G401.6 (cell line): ENCODE results near the gene BRMS1.
"Not testable (repeated sequence)": the region's sequence is repeated elsewhere in the genome, so short reads cannot be mapped to it uniquely, and the experiment has no call there.

Experiments
- FAIRE-seq: peaks from 2 replicates; lab custom pipeline; 2012; peaks lifted over from hg19 to GRCh38; lab: Jason Lieb, UNC

BRMS1 gene

DNA sequence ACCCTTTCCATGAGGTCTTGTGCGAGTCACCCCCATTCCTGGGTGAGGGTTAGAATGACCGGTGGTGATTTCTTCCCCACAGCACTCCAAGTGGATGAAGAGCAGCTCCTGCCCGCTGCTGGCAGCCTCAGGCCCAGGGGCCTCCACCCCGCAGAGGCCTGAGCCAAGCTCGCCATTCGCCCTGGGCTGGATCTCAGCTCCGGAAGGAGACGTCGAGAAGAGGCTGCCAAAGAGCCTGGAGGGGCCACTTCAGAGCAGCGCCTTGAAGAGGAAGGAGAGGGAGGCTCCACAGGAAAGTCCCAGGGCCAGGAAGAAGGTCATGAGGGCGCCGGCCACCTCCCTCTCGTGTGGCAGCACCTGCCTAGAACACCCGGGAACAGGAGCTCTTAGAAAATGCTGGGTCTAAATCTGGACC, 18.3 kb upstream of the BRMS1 start:
- no peak for FAIRE-seq

DNA sequence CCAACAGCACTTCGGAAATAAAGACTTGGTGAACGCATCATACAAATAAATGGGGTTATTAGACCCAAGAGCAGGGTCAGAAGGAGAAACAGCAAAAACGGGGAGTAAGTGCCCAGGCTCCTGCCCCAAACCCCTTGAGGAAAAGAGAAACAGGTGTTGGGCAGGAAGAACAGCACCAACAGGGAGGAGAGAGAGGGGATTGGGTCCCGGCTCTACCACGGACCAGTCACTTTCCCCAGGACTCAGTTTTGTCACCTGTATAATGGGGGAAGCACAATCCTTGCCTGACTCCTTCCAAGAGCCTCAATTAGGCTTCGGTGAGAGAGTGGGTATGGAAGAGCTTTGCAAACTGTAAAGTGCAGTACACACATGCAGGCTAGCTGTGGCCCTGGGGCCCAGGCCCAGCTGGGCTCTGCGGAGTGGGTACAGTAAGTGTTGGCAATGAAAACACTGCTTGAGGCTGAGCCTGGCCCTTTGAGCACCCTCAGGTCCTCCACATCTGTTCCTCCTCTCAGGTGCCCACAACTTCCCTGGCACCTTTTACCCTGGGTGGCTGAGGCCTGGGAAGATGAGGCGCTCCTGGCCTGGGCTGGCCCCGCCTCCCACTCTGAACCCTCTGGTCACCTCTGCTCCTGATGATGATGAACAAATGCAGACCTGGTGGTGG, 17.7 kb upstream of the BRMS1 start:
- no peak for FAIRE-seq

DNA sequence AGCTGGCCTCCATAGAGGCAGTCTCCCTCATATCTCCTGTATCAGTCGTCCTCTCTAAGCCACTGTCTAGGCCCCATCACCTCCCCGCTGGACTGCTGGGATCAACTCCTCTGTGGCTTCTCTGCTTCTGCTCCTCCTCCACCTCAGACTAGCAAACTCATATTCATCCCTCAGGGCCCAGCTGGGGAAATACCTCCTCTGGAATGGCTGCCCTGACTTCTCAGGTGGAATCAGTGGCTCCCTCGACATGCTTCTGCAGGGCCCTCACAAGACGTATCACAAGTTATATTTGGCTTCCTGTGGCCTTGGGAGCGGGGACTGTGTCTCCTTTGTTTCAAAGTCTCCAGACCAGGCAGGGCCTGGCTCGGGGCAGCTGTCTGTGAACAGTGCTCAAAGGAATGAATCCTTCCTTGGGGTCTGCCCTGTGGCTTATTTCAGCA, 16.6 kb upstream of the BRMS1 start:
- no peak for FAIRE-seq

DNA sequence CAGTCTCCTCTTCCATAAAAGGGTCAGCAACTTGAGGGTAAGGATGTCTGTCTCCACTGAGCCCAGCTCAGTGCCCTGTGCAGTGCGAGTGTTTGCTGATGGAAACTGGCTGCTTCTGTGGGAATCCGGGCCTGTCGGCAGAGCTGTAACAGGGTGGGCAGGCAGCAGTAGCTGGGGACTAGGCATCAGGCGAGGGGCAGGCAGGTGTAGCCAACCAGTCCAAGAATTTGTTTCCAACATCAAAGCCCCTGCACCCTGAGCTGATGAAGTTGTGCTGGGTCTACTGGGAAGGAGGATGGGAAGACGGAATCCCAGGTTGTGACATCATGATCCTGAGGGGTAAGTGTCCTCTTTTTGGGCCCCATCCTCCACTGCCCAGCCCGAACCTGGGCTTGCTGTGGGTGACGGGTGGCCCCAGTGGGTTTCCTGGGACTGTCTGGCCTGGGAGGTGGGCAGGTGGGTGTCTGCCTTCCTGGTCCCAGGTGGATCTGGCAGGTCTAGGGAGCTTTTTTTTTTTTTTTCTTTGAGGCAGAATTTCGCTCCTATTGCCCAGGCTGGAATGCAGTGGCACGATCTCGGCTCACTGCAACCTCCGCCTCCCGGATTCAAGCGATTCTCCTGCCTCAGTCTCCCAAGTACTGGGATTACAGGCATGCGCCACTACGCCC, 15.6 kb upstream of the BRMS1 start:
- no peak for FAIRE-seq

DNA sequence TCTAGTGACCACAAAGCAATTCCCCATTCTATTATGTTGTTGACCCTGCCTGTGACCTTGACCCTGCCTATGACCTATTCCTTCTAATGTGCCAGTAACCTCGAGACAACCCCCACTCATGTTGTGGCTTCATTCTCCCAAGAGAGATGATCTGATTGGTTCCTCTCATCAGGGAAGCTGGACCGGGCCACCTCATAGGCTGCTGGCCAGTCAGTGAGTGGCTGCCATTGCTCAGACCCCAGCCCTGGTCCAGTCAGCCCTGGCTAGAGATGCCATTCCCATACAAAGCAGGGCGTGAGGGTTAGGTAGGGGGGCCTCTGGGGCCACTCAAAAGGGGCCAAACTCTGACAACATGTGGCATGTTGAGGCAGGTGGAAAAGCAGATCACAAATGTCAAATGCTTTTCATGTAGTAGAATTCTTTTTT, 14.8 kb upstream of the BRMS1 start:
- no peak for FAIRE-seq

DNA sequence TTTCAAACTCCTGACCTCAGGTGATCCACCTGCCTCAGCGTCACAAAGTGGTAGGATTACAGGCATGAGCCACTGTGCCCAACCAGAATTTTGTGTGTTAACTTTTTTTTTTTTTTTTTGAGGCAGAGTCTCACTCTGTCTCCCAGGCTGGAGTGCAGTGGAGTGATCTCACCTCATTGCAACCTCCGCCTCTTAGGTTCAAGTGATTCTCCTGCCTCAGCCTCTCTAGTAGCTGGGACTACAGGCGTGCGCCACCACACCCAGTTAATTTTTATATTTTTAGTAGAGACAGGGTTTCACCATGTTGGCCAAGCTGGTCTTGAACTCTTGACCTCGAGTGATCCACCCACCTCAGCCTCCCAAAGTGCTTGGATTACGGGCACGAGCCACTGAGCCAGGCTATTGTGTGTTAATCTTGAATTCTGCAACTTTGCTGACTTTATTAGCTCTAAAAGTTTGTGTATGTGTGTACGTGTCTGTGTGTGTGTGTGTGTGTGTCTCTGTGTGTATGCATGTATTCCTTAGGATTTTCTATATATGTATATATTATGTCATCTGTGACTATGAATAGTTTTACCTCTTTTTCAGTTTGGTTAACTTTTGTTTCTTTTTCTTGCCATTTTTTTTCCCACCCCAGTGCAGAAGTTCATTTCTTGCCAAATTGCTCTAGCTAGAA, 5.8 kb upstream of the BRMS1 start:
- FAIRE-seq, result not testable (repeated sequence)

DNA sequence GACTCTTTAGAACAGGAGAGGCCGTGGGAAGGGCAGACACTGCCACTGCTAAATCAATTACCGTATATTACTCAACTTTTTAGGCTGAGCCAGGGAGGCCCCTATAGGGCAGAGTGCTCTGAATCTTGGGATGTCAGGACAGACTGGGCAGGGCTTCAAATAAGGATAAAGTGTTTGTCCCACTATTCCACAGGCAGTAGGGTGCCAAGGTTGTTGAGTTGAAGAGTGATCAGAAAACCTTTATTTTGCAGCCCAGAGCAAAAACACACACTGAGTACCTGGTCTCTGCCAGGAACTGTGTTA, 4.1 kb upstream of the BRMS1 start:
- no peak for FAIRE-seq

DNA sequence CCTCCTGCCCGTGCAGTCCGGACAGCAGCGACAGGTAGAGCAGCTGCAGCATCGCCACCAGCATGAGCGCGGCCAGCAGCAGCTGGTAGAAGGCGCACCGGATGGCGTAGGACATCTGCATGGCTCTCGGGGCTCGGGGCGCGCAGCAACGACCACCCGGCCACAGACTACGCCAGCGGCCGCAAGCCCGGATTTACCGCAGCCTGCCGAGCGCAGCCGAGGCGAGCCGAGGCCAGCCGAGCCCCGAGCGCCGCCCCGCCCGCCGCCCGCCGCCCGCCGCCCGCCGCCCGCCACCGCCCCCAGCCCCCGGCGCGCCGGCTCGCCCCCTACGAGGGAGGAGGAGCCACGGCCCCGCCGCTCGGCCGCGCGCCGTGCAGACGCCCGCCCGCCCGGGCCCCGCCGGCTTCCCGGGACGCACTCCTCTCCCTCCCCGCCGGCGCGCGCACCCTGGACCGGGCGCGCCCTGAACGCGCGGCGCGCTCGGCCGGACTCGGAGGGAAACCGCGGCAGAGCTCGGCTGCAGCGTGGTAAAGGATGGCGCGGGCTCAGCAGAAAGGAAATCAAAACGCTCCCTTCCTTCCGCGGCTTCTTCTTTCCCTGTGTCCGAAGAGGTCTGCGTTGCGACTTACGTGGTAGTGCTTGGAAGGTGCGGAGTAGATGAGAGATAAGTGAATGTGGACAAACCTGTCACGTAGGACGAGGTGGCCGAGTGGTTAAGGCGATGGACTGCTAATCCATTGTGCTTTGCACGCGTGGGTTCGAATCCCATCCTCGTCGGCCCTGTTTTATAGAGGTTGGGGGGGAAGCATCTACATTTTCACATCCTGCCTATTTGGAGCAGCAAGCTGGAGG, 2.7 kb upstream of the BRMS1 start, which contains the start of gene B4GAT1:
Gene B4GAT1 (minus strand): TSS at position 205 of the 852 bp plus-strand sequence. CDS start 84 bp downstream, at position 121.
- no peak for FAIRE-seq

DNA sequence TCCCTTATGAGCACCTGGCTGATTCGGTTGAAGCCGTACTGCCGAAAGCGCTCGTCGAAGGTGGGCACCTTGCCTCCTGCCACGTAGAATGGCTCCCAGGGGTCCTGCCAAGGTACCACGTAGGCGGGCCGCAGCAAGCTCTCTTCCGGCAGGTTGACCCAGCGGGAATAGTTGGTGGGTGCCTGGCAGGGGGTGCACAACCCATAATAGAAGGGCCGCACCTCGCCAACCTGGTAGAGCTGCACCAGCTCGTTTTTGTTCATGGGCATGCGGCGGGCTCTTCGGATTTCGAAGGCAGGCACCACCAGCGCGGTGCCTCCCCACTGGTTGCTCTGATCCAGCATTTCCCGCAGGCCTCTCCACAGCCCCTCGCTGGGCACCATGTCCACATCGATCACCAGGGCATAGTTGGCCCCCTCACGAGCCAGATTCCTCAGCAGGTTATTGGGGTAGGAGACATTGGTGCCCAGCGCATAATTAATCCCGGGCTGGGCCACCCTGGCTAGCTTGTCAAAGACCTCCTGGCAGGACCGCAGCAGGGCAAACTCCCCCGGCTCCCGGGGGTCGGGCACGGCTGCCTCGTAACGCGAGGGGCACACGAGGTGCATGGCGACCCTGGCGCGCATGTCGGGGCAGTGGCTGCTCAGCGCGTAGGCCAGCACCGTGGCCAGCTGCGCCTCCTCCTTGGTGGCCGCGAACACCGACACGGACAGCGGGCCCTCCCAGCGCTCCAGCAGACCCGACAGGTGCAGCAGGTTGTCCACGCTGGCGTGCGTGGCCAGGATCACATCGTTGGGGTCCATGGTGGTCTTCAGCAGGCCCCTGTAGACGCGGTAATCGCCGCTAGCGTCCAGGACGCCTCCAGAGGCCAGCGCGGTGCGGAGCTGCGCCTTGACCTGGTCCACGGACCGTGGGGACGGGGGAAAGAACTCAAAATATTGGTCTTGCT, 1.8 kb upstream of the BRMS1 start:
- no peak for FAIRE-seq

DNA sequence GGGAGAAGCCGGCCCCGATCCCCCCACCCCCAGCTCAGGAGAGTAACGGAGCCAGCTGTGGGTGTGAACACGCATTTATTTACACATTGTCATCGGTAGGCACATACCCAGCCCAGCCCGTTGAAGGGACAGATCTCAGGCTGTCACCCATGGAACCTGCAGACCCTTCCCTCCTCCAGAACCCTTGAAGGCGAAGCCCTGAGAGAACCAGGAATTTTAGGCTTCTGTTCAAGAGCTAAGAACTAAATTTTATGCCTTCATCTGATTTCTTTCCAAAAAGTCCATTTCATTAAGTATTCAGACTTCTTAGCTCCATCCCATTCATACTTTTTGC, 379 bp upstream of the BRMS1 start:
- FAIRE-seq, result no peak

DNA sequence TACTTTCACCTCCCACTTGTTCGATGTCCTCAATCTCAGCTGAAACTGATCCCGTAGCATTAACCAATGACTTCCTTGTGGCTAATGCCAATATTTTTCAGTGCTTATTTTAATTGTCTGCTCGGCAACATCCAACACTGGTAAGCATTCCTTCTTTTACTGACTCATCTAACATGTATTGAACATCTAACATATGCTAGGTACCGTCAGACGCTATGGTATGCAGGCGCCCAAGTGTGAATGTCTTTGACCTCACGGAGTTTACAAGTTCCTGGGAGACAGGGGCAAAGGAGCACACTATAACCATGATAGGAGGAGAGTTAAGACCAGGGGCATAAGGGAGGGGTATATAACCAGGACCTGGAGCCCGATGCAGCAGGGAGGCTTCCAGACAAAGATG, 1.7 kb downstream of the BRMS1 start:
- FAIRE-seq, result no peak

DNA sequence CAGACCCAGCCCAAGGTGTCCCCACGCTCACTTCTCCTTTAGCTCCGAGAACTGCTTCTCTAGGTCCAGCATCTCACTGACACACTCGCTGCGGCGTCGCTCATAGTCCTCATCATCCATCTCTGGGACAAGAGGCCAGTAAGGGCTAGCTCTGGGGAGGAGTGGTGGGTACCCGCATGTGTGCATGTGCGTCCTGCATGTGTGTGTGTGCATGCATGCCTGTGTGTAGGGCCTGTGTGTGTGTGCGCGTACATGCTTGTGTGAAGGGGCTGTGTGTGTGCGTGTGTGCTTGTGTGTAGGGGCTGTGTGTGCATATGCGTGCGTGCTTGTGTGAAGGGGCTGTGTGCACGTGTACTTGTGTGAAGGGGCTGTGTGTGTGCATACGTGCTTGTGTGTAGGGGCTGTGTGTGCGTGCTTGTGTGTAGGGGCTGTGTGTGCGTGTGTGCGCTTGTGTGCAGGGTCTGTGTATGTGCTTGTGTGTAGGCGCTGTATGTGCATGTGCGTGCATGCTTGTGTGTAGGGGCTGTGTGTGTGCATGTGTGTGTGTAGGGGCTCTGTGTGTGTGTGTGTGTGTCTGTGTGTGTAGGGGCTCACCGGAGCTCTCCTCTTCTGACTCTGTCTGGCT, 3.3 kb downstream of the BRMS1 start:
- FAIRE-seq, result no peak

DNA sequence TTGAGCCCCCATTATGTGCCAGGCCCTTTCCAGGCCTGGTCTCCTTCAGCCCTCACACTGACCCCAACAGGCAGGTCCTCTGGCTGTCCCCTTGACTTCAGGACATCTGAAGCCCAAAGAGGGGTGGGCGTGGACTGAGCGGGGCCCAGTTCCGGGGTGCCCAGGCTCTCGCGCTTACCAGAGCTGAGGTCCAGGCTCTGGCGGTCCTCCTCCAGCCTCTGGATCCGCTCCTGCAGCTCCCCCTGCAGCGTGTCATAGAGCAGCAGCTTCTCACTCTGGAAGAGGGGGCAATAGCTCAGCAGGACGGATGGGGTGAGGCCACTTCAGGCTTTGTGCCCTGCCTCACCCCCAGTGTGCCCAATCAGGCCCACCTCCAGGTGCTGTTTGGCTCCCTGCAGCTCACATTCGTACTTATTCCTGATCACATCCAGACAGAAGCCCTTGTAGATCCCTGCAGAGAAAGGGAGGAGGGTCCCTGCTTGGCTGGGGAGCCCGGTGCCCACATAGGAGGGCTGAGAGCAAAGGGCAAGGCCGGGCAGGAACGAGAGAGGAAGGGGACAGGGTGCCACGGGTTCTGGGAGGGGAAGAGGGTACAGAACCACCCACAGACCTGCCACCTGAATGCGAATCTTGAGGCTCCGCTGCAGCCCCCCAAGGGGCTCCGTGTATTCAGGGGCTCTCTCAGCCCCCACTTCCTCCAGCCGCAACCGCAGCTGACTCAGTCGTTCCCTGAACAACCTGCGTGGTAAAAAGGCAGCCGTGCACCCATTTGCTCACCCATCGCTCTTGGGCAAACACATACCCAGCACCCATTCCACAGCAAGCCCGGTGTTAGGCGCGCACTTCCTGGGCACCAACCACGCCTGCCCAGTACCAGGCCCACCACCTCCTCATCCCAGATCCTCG, 4.1 kb downstream of the BRMS1 start:
- FAIRE-seq, result no peak

DNA sequence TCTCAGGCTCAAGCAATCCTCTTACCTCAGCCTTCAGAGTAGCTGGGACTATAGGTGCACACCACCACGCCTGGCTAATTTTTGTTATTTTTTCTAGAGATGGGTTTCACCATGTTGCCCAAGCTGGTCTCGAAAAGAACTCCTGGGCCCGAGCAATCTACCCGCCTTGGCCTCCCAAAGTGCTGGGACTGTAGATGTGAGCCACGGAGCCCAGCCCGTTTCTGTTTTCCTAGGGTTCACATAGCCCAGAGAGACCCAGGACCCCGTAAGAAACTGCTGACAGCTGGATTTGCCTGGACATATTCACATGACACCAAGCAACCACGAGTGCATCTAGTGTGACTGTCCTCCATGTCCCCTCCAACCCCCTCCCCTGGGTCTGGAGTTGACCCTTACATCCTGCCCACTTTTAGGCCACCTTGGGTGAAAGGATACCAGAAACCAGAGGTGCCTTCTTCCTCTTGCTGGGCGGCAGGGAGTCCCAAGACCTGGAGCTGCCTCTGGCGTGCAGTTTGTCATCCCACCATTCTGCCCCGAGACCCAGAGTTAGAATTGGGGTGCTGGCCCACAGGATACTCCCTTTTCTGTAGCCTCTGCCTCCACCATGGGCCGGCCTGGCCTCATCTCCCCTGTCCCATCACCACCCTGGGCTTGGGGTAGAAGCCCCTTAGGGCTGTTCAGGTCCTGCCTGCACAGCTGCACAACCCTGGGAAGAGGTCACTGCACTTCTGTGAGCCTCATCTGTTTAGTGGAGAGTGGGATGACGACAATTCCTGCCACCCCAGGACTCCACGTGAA, 5.0 kb downstream of the BRMS1 start:
- no peak for FAIRE-seq

DNA sequence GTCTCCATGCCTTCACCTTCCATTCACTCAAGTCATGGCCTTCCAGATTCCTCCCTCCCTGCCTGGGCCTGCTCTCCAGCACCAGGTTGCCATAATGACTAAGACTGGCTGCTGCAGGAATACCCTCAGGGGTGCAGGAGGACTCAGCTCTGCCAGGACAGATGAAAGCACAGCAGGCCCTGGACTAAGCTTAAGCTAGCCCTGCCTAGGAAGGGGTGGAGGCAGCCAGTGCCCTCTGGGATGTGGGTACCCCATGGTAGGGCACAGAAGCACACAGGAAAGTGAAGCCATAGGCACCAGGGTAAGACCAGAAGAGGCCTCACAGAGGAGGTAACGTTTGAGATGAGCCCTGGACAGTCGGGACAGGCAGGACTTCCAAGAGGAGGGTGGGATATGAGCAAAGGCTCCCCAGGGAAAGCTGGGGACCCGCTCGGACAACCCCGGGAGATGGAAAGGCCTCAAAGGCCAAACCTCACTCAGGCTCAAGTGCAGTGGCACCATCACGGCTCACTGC, 5.7 kb downstream of the BRMS1 start:
- no peak for FAIRE-seq

DNA sequence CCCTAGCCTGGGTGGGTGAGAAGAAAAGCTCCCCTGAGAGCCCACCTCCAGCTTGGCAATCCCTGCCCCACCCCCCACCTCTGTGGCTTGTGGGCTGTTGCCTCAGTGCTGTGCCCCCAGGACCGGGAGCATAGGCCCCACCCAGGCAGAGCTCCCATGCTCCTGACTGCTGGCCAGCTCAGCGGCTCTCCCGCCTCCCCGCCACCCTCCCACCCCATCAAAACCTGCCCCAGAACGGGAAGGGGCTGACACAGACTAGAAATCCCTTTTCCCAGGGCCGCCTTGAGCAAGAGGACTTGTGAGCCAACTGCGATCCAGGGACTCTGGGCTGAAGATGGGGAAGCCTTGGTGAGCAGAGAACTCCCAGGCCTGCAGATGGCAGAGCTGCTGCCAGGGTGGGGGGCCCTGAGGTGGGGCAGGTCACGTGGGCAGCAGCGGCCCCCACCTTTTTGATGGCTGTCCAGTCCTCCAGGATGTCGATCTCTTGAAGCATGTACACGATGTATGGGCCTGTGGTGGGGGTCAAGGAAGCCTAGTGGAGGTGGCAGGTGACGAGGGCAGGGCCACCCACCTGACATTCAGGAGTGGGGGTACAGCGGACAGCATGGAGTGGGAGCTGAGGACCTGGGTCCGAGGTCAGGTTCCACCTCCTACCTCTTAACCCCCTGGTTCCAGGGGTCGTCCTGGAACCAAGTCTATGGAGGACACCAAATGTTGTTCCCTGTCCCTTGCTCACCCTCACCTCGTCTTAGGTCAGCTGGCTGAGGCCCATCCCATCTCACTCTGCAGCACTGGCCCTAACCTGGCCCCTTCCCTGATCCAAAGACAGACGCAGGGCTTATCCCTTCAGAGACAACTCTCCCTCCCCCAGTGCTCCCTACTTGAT, 6.4 kb downstream of the BRMS1 start:
- no peak for FAIRE-seq

DNA sequence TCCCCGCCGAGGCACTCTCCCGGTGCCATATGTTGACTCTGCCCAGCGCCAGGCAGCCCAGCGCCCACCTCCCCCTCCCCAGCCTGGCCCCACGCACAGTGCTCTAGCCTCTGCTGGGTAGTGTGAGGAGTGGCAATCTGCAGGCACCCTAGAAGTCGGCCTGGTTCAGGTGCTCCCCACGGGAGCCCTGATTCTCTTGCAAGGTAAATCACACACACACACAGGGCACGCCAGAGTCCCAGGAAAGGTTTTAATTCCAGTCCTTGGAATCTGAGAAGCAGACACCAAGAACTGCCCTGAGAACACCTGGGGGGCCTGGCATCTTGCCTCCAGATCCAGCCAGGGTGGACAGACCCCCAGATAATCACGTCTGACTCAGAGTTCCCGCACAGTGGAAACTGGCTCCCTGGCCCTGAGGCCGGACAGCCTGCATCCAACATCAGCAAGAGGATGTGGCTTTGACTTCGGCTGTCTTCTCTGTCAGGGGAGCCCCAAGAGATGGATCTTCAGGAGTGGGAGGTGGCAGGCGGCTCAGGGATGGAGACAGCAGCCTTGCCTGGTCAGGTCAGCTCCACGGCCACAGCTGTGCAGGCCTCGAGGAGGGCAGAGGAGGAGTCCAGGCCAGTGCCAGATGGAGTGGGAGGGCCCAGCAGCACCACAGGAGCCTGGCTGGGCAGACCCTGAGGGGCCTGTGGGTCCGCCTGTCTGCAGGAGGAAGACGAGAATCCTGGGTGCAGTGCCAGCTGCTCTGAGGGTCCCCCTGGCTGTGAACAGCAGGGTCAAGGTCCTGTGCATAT, 7.6 kb downstream of the BRMS1 start:
- no peak for FAIRE-seq
